Activated gamma-delta T cell (primary cell): ENCODE measurements around the gene DNAJC3.
"Not testable (repeated sequence)": the region's sequence is repeated elsewhere in the genome, so short reads cannot be mapped to it uniquely, and the experiment has no call there.

Source experiments
- DNase-seq: peaks from one replicate; lab custom pipeline; 2025; lab: John Stamatoyannopoulos, UW

Gene DNAJC3

GRCh38 chr13:95781016-95781415, 104.1 kb downstream of the DNAJC3 start:
- no peak for DNase-seq

GRCh38 chr13:95781940-95782339, 105.0 kb downstream of the DNAJC3 start:
- not testable (repeated sequence) for DNase-seq

GRCh38 chr13:95783747-95784146, 106.8 kb downstream of the DNAJC3 start:
- no peak for DNase-seq

GRCh38 chr13:95784161-95784899, 107.4 kb downstream of the DNAJC3 start:
- DNase-seq = no peak

- no peak for DNase-seq
Measured at GRCh38 chr13:95784900-95785290, 108.0 kb downstream of the DNAJC3 start.

GRCh38 chr13:95787356-95788099, 110.6 kb downstream of the DNAJC3 start:
- no peak for DNase-seq

- no peak for DNase-seq
Measured at GRCh38 chr13:95788100-95788463, 111.1 kb downstream of the DNAJC3 start.

GRCh38 chr13:95789315-95789714, 112.4 kb downstream of the DNAJC3 start:
- DNase-seq = not testable (repeated sequence)

- DNase-seq = no peak
Measured at GRCh38 chr13:95791084-95791722, 114.3 kb downstream of the DNAJC3 start.

GRCh38 chr13:95793018-95793555, 116.1 kb downstream of the DNAJC3 start:
- no peak for DNase-seq

- DNase-seq = no peak
Measured at GRCh38 chr13:95793781-95794180, 116.8 kb downstream of the DNAJC3 start.

GRCh38 chr13:95797016-95797415, 120.1 kb downstream of the DNAJC3 start:
- DNase-seq = no peak

GRCh38 chr13:95800436-95800835, 123.5 kb downstream of the DNAJC3 start:
- DNase-seq = no peak

GRCh38 chr13:95801825-95802224, 124.9 kb downstream of the DNAJC3 start:
- DNase-seq = no peak

GRCh38 chr13:95805921-95806320, 129.0 kb downstream of the DNAJC3 start:
- no peak for DNase-seq

- no peak for DNase-seq
Measured at GRCh38 chr13:95809429-95809828, 132.5 kb downstream of the DNAJC3 start.

- no peak for DNase-seq
Measured at GRCh38 chr13:95813139-95813538, 136.2 kb downstream of the DNAJC3 start.

GRCh38 chr13:95814495-95814894, 137.6 kb downstream of the DNAJC3 start:
- no peak for DNase-seq

GRCh38 chr13:95822303-95822702, 145.4 kb downstream of the DNAJC3 start:
- DNase-seq = no peak

GRCh38 chr13:95833126-95833525, 156.2 kb downstream of the DNAJC3 start:
- no peak for DNase-seq

GRCh38 chr13:95833719-95834118, 156.8 kb downstream of the DNAJC3 start:
- no peak for DNase-seq

- DNase-seq = no peak
Measured at GRCh38 chr13:95834134-95834765, 157.3 kb downstream of the DNAJC3 start.
